ENCODE measurements around the gene PLEKHO2. TPM values are rescaled to one million over a fixed set of nuclear protein-coding genes. Genes with fewer than 3 reads are reported as not detected.

The PLEKHO2 gene
- total RNA-seq, 1 experiment from 2014 or later = 4.5 TPM

GRCh38 chr15:64915518-64916227 lies 74.0 kb downstream of the PLEKHO2 start:
- no TSS peak for BruUV-seq (replicated peaks)
- H3K27ac Mint-ChIP-seq (ENCODE audit: unreplicated experiment) = no peak overlapping the region
- intact Hi-C loops (cut with micrococcal nuclease; ENCODE audit: unreplicated experiment) = no loop called here
- Histone ChIP-seq H3K4me1 (no peaks in the 10 kb centered on the region), H3K36me3 (ENCODE audit: control insufficient read depth, insufficient read depth, low read length) (no peaks in the 10 kb centered on the region), H3K27me3 (replicated peaks; ENCODE audit: control insufficient read depth, insufficient read depth, low read length) (no peaks in the 10 kb centered on the region), H3K9me3 (no peaks in the 10 kb centered on the region), H3K4me3 (ENCODE audit: low read depth, low read length) (no peak overlapping the region)
- H3K36me3 Mint-ChIP-seq (ENCODE audit: insufficient read depth, unreplicated experiment) = peaks cover 4% of the 10 kb centered on the region
- H3K9me3 Mint-ChIP-seq (ENCODE audit: unreplicated experiment) = no peaks in the 10 kb centered on the region
- no peak overlapping the region for H3K4me3 Mint-ChIP-seq (ENCODE audit: unreplicated experiment)
- H3K4me1 Mint-ChIP-seq (ENCODE audit: low read depth, unreplicated experiment) = peaks cover 6% of the 10 kb centered on the region
- ChIA-PET POLR2A (no interaction called here), CTCF (interaction anchor here (0.5 kb wide), 1 partner anchor 104 kb away, joined by 3 read pairs; no protein-coding TSS in a partner anchor)
- DNase-seq = no peak
- H3K27me3 Mint-ChIP-seq (ENCODE audit: insufficient read depth, unreplicated experiment) = no peaks in the 10 kb centered on the region
- no peak for TF ChIP-seq CTCF (IDR thresholded peaks at IDR 0.05; ENCODE audit: insufficient read depth in 1 of 2, low read depth in 1 of 2, low read length in 1 of 2, severe bottlenecking in 1 of 2, unreplicated experiment in 1 of 2)

GRCh38 chr15:64916365-64916764 lies 74.7 kb downstream of the PLEKHO2 start:
- Histone ChIP-seq H3K36me3 (ENCODE audit: control insufficient read depth, insufficient read depth, low read length) (no peaks in the 10 kb centered on the region), H3K4me3 (ENCODE audit: low read depth, low read length) (no peak overlapping the region), H3K9me3 (no peaks in the 10 kb centered on the region), H3K27me3 (replicated peaks; ENCODE audit: control insufficient read depth, insufficient read depth, low read length) (no peaks in the 10 kb centered on the region), H3K4me1 (no peaks in the 10 kb centered on the region)
- Mint-ChIP-seq H3K27ac (ENCODE audit: unreplicated experiment) (no peak overlapping the region), H3K36me3 (ENCODE audit: insufficient read depth, unreplicated experiment) (peaks cover 4% of the 10 kb centered on the region), H3K27me3 (ENCODE audit: insufficient read depth, unreplicated experiment) (no peaks in the 10 kb centered on the region), H3K4me3 (ENCODE audit: unreplicated experiment) (no peak overlapping the region), H3K9me3 (ENCODE audit: unreplicated experiment) (no peaks in the 10 kb centered on the region), H3K4me1 (ENCODE audit: low read depth, unreplicated experiment) (peaks cover under 1% of the 10 kb centered on the region)
- CTCF ChIA-PET = interaction anchor here (0.7 kb wide), 1 partner anchor 126 kb away, joined by 6 read pairs; no protein-coding TSS in a partner anchor
- no TSS peak for BruUV-seq (replicated peaks)
- DNase-seq = no peak
- no peak for TF ChIP-seq CTCF (IDR thresholded peaks at IDR 0.05; ENCODE audit: insufficient read depth in 1 of 2, low read depth in 1 of 2, low read length in 1 of 2, severe bottlenecking in 1 of 2, unreplicated experiment in 1 of 2)
- intact Hi-C loops (cut with micrococcal nuclease; ENCODE audit: unreplicated experiment) = no loop called here
- POLR2A ChIA-PET = interaction anchor here (0.6 kb wide), 1 partner anchor 53 kb away, joined by 5 read pairs; no protein-coding TSS in a partner anchor

GRCh38 chr15:64917211-64917610 lies 75.5 kb downstream of the PLEKHO2 start:
- Mint-ChIP-seq H3K4me3 (ENCODE audit: unreplicated experiment) (no peak overlapping the region), H3K9me3 (ENCODE audit: unreplicated experiment) (no peaks in the 10 kb centered on the region), H3K36me3 (ENCODE audit: insufficient read depth, unreplicated experiment) (peaks cover 4% of the 10 kb centered on the region), H3K4me1 (ENCODE audit: low read depth, unreplicated experiment) (no peaks in the 10 kb centered on the region), H3K27me3 (ENCODE audit: insufficient read depth, unreplicated experiment) (no peaks in the 10 kb centered on the region), H3K27ac (ENCODE audit: unreplicated experiment) (no peak overlapping the region)
- ChIA-PET CTCF (no interaction called here), POLR2A (no interaction called here)
- Histone ChIP-seq H3K36me3 (ENCODE audit: control insufficient read depth, insufficient read depth, low read length) (no peaks in the 10 kb centered on the region), H3K4me1 (no peaks in the 10 kb centered on the region), H3K27me3 (replicated peaks; ENCODE audit: control insufficient read depth, insufficient read depth, low read length) (no peaks in the 10 kb centered on the region), H3K4me3 (ENCODE audit: low read depth, low read length) (no peak overlapping the region), H3K9me3 (no peaks in the 10 kb centered on the region)
- DNase-seq = no peak
- TF ChIP-seq CTCF (IDR thresholded peaks at IDR 0.05; ENCODE audit: insufficient read depth in 1 of 2, low read depth in 1 of 2, low read length in 1 of 2, severe bottlenecking in 1 of 2, unreplicated experiment in 1 of 2) = no peak
- no TSS peak for BruUV-seq (replicated peaks)
- intact Hi-C loops (cut with micrococcal nuclease; ENCODE audit: unreplicated experiment) = no loop called here

Other genes with a start within 250 kb of the PLEKHO2 start
- gene RBPMS2, start 66.3 kb upstream of the PLEKHO2 start, total RNA-seq (2022) = 8.7 and 9.3 TPM in 2 replicates
- 45.8 and 47.9 TPM in 2 replicates for gene PIF1, start 16.3 kb upstream of the PLEKHO2 start, total RNA-seq (2022)
- 1.3 and 1.6 TPM in 2 replicates for gene ANKDD1A, start 70.0 kb downstream of the PLEKHO2 start, total RNA-seq (2022)
- 69.4 and 72.9 TPM in 2 replicates for gene SPG21, start 148.0 kb downstream of the PLEKHO2 start, total RNA-seq (2022)
- gene MTFMT, start 187.7 kb downstream of the PLEKHO2 start, total RNA-seq (2022) = 24.7 and 29.9 TPM in 2 replicates
- gene SLC51B, start 203.5 kb downstream of the PLEKHO2 start, total RNA-seq (2022) = 15.4 and 17.1 TPM in 2 replicates
- 6.0 and 6.4 TPM in 2 replicates for gene RASL12, start 226.1 kb downstream of the PLEKHO2 start, total RNA-seq (2022)
- gene KBTBD13, start 234.8 kb downstream of the PLEKHO2 start, total RNA-seq (2022) = not detected in 2 replicates